K562 (cell line): Measurements from ENCODE around the gene ZBTB9. TPM values are rescaled to one million over a fixed set of nuclear protein-coding genes. Genes with fewer than 3 reads are reported as not detected.

Experiments
- AFF4 ChIP-seq: sonication (generic); formaldehyde crosslinking; IDR thresholded peaks from 2 replicates; pipeline ENCODE4 v1.8.0; 2023; ENCODE audit warnings: mild to moderate bottlenecking, missing genetic modification reagents
- ARID3A ChIP-seq: IDR thresholded peaks from 2 replicates; pipeline ENCODE4 v1.6.1; 2012; ENCODE audit warnings: low read depth, low read length, improper control_type of control experiment, borderline replicate concordance
- ATF1 ChIP-seq, 2 experiments: fragments of 450-650 bp in 1 of 2; IDR thresholded peaks; 2 replicates each; pipeline ENCODE4 v1.6.1; 2016; ENCODE audit warnings: missing compliant biosample characterization in 1 of 2, missing genetic modification characterization in 1 of 2
- ATF3 ChIP-seq, 2 experiments: fragments of 450-650 bp in 1 of 2; sonication (generic) in 1 of 2; formaldehyde crosslinking in 1 of 2; IDR thresholded peaks in 1 of 2; conservative IDR thresholded peaks in 1 of 2; 2 replicates each; pipeline versions ENCODE4 v1.6.1 to v1.8.1; 2016 to 2023; ENCODE audit warnings: mild to moderate bottlenecking in 2 of 2, moderate library complexity in 2 of 2, inconsistent platforms in 1 of 2, missing genetic modification reagents in 1 of 2
- BCL6 ChIP-seq: fragments of 250-450 bp; sonication (Bioruptor Pico); IDR thresholded peaks from 2 replicates; pipeline ENCODE4 v1.4.0; 2020
- COPS2 ChIP-seq: fragments of 450-650 bp; conservative IDR thresholded peaks from 2 replicates; pipeline ENCODE4 v1.6.1; 2016; ENCODE audit warnings: mild to moderate bottlenecking, moderate library complexity
- FOXA1 ChIP-seq: fragments of 450-650 bp; IDR thresholded peaks from 2 replicates; pipeline ENCODE4 v1.6.1; 2016; ENCODE audit warnings: mild to moderate bottlenecking, borderline replicate concordance
- GTF2E2 ChIP-seq: fragments of 200-800 bp; sonication (Bioruptor generic); IDR thresholded peaks from 2 replicates; pipeline ENCODE4 v1.6.1; 2016; ENCODE audit warnings: missing genetic modification characterization, missing compliant biosample characterization
- HDAC1 ChIP-seq, 2 experiments: fragments of 450-650 bp; IDR thresholded peaks; 2 replicates each; pipeline ENCODE4 v1.6.1; 2016 to 2017; ENCODE audit warnings: inconsistent platforms in 1 of 2, mild to moderate bottlenecking in 1 of 2, moderate library complexity in 1 of 2
- HDGF ChIP-seq: fragments of 450-650 bp; IDR thresholded peaks from 2 replicates; pipeline ENCODE4 v1.6.1; 2016
- HOXB6 ChIP-seq: fragments of 250-450 bp; sonication (Bioruptor Pico); IDR thresholded peaks from 2 replicates; pipeline ENCODE4 v1.5.1; 2022; ENCODE audit warnings: mild to moderate bottlenecking, borderline replicate concordance
- KLF16 ChIP-seq: IDR thresholded peaks from 2 replicates; pipeline ENCODE4 v1.6.1; 2016; ENCODE audit warnings: antibody characterized with exemption
- MBD2 ChIP-seq: sonication (generic); IDR thresholded peaks from 2 replicates; pipeline ENCODE4 v1.6.1; 2016; ENCODE audit warnings: low read depth, borderline replicate concordance
- MCM7 ChIP-seq, 2 experiments: fragments of 450-650 bp; IDR thresholded peaks; 2 replicates each; pipeline ENCODE4 v1.6.1; 2016 to 2018
- SOX6 ChIP-seq: fragments of 450-650 bp; IDR thresholded peaks from 2 replicates; pipeline ENCODE4 v1.6.1; 2014; ENCODE audit warnings: mild to moderate bottlenecking
- TFAP4 ChIP-seq: sonication (generic); formaldehyde crosslinking; IDR thresholded peaks from 2 replicates; pipeline ENCODE4 v1.8.0; 2022; ENCODE audit warnings: missing genetic modification reagents, mild to moderate bottlenecking, moderate library complexity, borderline replicate concordance
- ZKSCAN8 ChIP-seq: fragments of 200-800 bp; sonication (Bioruptor generic); IDR thresholded peaks from 2 replicates; pipeline ENCODE4 v1.6.1; 2016; ENCODE audit warnings: missing genetic modification characterization, missing compliant biosample characterization
- ZNF280B ChIP-seq: fragments of 250-450 bp; sonication (Bioruptor Pico); IDR thresholded peaks from 2 replicates; pipeline ENCODE4 v1.5.1; 2021; ENCODE audit warnings: mild to moderate bottlenecking
- ZNF41 ChIP-seq: fragments of 250-450 bp; sonication (Bioruptor Pico); conservative IDR thresholded peaks from 2 replicates; pipeline ENCODE4 v1.4.0; 2020; ENCODE audit warnings: mild to moderate bottlenecking
- polyA plus RNA-seq, 8 experiments: library from polyadenylated mRNA; depleted of rRNA in 4 of 8; stranded (reverse) in 5 of 8; unstranded in 3 of 8; fragments of >200 nt; fragmentation: Nextera tagmentation in 2 of 8; fragmentation: Illumina TruSeq in 1 of 8; extraction: Ambion mirVana in 2 of 8; extraction: Trizol in 1 of 8; gene quantifications; 2 replicates each; pipeline versions ENCODE4 v1.2.1 to v1.2.3, GENCODE V29; 2011 to 2014; ENCODE audit warnings: inconsistent platforms in 1 of 8, missing spikeins in 1 of 8
- total RNA-seq, 7 experiments: library from RNA; depleted of rRNA in 6 of 7; stranded (reverse); fragments of >200 nt in 6 of 7; fragmentation: Illumina TruSeq in 2 of 7; extraction: Trizol in 2 of 7; gene quantifications; 2 replicates each; pipeline versions ENCODE4 v1.2.1 to v1.2.3, GENCODE V29; 2011 to 2021; ENCODE audit warnings: low replicate concordance in 1 of 7

ZBTB9 gene
- total and polyA plus RNA-seq, 9 of the 15 experiments (the other 6 are each of a cell fraction or from before 2014, with no cell fraction given) = 1.9 to 19.5 (median 10.4) TPM

GRCh38 chr6:33425668-33426577 is 28.5 kb upstream of the ZBTB9 start (continued):
- TF ChIP-seq ARID3A (no peak), SOX6 (no peak), BCL6 (CRISPR knock-in tag) (no peak), ZKSCAN8 (no peak), KLF16 (peak; percentile 55; the same call in 1 of the 2 replicates), HDGF (no peak), TFAP4 (CRISPR knock-in tag) (peak; percentile 82), FOXA1 (no peak), MCM7 (IDR thresholded peaks at IDR 0.05) (no peak), AFF4 (0 out of 2 replicates have a peak, but pooled peaks have one; percentile 48), MBD2 (no peak), ATF3 (IDR thresholded peaks at IDR 0.05) (no peak), ATF3 (CRISPR knock-in tag; conservative IDR thresholded peaks at IDR 0.05) (no peak), GTF2E2 (0 out of 2 replicates have a peak, but pooled peaks have one; percentile 65), ZNF41 (CRISPR knock-in tag) (no peak), ATF1 (CRISPR knock-in tag; IDR thresholded peaks at IDR 0.05) (no peak), ATF1 (tag; IDR thresholded peaks at IDR 0.05) (no peak), COPS2 (no peak), ZNF280B (CRISPR knock-in tag) (no peak), HOXB6 (CRISPR knock-in tag) (no peak), HDAC1 (IDR thresholded peaks at IDR 0.05) (peak in 1 of 2 experiments; percentile 33; a peak in 2 of 4 replicates)
